ENCODE results near the gene ZNF205.

Gene ZNF205

DNA sequence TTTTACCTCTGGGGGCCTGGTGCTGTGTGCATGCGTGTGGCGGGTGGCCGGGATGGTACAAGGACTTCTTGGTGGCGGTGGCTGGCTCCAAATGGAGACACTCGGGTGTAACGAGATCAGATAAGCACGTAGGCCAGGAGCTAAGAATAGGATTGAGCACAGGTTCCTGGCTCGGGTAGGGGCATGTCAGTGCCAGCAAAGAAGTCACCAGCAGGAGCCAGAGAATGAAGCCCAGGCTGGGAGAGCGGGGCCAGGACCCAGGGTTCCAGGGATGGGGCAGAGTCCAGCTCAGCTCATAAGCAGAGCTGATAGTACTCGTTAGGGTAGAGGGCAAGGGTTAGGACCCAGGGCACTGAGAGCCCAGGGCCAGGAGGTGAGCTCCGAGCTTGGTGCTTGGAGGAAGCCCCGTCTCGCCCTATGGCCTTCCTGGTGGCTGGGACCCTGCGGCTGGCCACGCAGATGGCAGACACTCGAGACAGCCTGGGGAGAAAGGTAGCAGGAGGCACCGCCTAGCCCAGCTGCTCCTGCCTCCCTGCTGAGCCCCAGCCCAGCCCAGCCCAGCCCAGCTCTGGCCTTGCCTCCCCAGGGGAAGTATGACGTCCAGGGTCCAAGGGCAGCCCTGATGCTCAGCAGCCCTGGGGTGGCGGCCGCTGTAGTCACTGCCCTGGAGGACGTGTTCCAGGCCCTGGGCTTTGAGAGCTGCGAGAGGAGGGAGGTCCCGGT lies 31.4 kb downstream of the ZNF205 start:
- TF ChIP-seq, protein P1, sequence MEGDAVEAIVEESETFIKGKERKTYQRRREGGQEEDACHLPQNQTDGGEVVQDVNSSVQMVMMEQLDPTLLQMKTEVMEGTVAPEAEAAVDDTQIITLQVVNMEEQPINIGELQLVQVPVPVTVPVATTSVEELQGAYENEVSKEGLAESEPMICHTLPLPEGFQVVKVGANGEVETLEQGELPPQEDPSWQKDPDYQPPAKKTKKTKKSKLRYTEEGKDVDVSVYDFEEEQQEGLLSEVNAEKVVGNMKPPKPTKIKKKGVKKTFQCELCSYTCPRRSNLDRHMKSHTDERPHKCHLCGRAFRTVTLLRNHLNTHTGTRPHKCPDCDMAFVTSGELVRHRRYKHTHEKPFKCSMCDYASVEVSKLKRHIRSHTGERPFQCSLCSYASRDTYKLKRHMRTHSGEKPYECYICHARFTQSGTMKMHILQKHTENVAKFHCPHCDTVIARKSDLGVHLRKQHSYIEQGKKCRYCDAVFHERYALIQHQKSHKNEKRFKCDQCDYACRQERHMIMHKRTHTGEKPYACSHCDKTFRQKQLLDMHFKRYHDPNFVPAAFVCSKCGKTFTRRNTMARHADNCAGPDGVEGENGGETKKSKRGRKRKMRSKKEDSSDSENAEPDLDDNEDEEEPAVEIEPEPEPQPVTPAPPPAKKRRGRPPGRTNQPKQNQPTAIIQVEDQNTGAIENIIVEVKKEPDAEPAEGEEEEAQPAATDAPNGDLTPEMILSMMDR (conservative IDR thresholded peaks at IDR 0.05; ENCODE audit: low read depth, low read length) = no peak
- DNase-seq (ENCODE audit: low read depth) = no peak
- no peak overlapping the region for H3K4me3 ChIP-seq (ENCODE audit: low read length)

DNA sequence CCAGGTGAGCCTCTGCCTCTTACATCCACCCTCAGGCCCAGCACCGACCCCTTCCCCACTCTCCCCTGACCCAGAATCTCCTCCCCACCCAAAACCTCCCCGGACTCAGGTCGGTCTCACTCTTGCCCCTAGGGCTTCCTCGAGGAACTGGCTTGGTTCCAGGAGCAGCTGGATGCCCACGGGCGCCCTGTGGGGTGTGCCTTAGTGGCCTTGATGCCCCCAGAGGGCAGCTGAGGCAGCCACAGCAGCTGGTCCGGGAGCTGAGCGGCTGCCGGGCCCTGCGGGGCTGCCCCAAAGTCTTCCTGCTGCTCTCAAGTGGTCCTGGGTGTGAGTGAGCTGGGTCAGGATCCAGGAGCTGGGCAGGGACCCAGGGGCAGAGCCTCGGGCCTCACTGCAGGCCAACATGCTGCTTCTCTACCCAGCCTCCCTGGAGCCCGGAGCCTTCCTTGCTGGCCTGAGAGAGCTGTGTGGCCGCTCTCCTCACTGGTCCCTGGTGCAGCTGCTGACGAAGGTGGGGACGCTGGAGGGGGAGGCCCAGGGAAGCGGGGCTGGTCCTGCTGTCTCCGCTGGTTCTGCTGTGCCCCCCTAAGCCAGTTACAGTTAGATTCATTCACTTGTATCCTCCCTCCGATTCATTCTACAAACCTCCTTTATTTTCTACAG lies 32.1 kb downstream of the ZNF205 start:
- H3K4me3 ChIP-seq (ENCODE audit: low read length) = no peak overlapping the region
- DNase-seq (ENCODE audit: low read depth) = no peak
- TF ChIP-seq, protein P1 (conservative IDR thresholded peaks at IDR 0.05; ENCODE audit: low read depth, low read length) = no peak

DNA sequence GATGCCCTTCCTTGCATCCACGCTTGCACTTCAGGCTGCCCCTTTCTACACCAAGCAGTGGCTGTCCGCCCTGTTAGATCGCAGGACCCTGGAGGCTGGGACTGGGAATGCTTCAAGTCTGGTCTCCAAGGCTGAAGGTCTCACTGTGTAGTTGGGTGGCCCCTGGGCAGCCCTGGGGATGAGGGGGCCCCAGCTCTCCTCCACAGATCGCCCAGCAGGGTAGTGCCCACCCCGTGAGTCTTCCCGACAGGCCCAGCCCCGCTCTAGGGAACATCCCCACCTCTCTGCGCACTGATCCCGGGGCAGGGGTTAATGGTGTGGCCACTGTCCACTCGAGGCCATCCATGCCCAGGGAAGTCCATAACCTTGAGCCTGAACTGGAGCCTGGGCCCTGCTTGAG lies 32.8 kb downstream of the ZNF205 start:
- no peak overlapping the region for H3K4me3 ChIP-seq (ENCODE audit: low read length)
- TF ChIP-seq, protein P1 (conservative IDR thresholded peaks at IDR 0.05; ENCODE audit: low read depth, low read length) = no peak
- no peak for DNase-seq (ENCODE audit: low read depth)

DNA sequence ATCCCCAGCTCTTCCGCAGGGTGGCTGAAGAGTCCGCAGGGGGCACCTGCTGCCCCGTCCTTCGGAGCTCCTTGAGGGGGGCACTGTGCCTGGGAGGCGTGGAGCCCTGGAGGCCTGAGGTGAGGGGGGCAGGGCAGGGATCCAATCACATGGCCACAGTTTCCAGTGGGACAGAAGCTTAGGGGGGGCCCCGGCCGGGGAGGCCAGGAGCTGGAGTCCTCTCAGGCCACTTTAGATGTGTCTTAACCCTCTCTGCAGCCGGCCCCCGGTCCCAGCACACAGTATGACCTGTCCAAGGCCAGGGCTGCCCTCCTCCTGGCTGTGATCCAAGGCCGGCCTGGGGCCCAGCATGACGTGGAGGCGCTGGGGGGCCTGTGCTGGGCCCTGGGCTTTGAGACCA lies 33.3 kb downstream of the ZNF205 start:
- TF ChIP-seq, protein P1 (conservative IDR thresholded peaks at IDR 0.05; ENCODE audit: low read depth, low read length) = no peak
- H3K4me3 ChIP-seq (ENCODE audit: low read length) = no peak overlapping the region
- no peak for DNase-seq (ENCODE audit: low read depth)

DNA sequence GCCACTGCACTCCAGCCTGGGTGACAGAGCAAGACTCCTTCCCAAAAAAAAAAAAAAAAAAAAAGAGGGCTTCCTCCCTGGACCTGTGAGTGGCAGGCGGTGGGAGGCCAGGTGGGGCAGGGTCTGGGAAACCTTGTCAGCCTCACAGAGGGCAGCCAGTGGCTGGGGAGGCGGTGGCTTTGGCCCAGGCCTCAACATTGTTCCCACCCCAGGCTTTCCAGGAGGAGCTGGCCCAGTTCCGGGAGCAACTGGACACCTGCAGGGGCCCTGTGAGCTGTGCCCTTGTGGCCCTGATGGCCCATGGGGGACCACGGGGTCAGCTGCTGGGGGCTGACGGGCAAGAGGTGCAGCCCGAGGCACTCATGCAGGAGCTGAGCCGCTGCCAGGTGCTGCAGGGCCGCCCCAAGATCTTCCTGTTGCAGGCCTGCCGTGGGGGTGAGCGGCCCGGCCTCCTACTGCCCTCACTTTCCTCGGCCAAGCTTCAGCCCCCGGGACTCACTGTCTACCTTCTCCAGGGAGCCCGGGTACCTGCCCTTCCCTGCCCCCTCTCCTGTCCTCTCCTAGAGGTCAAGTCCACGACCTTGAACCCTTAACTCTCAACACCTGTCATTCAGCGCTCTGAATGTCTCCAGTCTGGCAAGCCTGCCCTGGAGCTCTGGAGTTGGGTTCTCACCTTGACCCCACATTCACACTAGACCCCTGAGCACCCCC lies 34.8 kb downstream of the ZNF205 start:
- TF ChIP-seq, protein P1 (conservative IDR thresholded peaks at IDR 0.05; ENCODE audit: low read depth, low read length) = no peak
- H3K4me3 ChIP-seq (ENCODE audit: low read length) = no peak overlapping the region
- no peak for DNase-seq (ENCODE audit: low read depth)

DNA sequence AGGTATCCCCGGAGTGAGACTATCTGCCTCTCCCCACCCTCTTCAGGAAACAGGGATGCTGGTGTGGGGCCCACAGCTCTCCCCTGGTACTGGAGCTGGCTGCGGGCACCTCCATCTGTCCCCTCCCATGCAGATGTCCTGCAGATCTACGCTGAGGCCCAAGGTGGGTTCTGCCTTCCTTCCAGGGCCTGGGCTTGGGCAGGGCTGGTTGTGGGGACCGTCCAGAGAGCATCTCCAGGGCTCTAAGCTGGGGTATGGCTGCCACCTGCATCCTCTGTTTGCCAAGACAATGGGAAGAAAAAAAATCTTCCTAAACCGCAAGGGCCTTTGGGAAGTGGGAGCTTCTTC lies 35.3 kb downstream of the ZNF205 start:
- DNase-seq (ENCODE audit: low read depth) = no peak
- no peak overlapping the region for H3K4me3 ChIP-seq (ENCODE audit: low read length)

More for the DNA sequence above, 35.3 kb downstream of the ZNF205 start:
- TF ChIP-seq, protein P1 (conservative IDR thresholded peaks at IDR 0.05; ENCODE audit: low read depth, low read length) = no peak

Data from retinal pigment epithelial cell (primary cell).